D721Med (cell line): ENCODE data around the gene MMP24.

Experiments
- DNase-seq: peaks from one replicate; pipeline ENCODE4 v3.0.0; 2011; ENCODE audit warnings: low spot score; ENCODE audit not compliant: insufficient read length
- FAIRE-seq: peaks from 2 replicates; lab custom pipeline; 2011; peaks lifted over from hg19 to GRCh38; lab: Jason Lieb, UNC
- TF ChIP-seq, protein P1 (sequence below): IDR thresholded peaks from 2 replicates; pipeline ENCODE4 v1.5.1; 2012; ENCODE audit warnings: mild to moderate bottlenecking, control low read depth; ENCODE audit not compliant: insufficient read depth; ENCODE audit errors: missing control alignments

MMP24 gene

DNA sequence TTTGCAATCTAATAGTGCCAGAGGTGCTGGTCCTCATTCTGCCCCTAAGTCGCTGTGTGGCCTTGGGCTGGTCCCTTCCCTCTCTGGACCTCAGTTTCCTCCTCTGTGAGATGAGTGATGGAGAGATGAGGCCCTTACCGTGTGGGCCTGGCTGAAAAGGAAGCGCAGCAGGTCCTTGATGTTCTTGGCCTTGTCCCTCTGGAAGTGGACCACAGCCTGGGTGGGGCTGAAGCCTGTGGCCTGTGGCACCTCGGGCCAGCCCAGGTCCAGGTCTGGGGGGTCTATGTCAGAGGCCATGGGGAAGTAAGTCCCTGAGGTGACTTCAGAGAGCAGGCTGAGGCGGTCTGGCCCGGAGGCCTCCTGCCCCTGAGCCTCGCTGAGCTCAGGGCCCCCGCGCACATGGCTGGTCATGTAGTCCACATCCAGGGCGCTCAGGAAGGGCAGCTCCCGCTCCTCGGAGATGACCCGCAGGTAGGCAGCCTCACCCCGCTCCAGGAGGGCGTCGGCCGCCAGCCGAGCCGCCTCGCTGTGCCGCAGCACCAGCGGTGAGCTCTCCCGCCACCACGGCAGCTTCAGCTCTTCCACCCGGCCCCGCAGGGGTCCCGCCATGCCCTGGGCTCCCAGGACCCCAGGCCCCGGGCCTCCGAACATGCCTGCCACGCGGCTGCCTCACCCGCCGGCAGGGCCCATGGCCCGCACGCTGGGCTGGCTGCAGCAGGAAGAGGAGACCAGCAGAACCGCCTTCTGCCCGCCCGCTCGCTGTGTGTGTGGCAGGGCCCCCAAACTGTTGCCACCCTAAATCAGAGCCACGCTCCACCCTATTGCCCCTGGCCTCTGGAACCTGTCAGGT is 65.4 kb downstream of the MMP24 start, which contains the start of gene FAM83C:
FAM83C (minus strand) TSS at position 772 of the 850 bp plus-strand sequence; CDS start at position 651, 121 bp downstream.
- FAIRE-seq (no peak), DNase-seq (no peak)
- TF ChIP-seq, protein P1, sequence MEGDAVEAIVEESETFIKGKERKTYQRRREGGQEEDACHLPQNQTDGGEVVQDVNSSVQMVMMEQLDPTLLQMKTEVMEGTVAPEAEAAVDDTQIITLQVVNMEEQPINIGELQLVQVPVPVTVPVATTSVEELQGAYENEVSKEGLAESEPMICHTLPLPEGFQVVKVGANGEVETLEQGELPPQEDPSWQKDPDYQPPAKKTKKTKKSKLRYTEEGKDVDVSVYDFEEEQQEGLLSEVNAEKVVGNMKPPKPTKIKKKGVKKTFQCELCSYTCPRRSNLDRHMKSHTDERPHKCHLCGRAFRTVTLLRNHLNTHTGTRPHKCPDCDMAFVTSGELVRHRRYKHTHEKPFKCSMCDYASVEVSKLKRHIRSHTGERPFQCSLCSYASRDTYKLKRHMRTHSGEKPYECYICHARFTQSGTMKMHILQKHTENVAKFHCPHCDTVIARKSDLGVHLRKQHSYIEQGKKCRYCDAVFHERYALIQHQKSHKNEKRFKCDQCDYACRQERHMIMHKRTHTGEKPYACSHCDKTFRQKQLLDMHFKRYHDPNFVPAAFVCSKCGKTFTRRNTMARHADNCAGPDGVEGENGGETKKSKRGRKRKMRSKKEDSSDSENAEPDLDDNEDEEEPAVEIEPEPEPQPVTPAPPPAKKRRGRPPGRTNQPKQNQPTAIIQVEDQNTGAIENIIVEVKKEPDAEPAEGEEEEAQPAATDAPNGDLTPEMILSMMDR = no peak

DNA sequence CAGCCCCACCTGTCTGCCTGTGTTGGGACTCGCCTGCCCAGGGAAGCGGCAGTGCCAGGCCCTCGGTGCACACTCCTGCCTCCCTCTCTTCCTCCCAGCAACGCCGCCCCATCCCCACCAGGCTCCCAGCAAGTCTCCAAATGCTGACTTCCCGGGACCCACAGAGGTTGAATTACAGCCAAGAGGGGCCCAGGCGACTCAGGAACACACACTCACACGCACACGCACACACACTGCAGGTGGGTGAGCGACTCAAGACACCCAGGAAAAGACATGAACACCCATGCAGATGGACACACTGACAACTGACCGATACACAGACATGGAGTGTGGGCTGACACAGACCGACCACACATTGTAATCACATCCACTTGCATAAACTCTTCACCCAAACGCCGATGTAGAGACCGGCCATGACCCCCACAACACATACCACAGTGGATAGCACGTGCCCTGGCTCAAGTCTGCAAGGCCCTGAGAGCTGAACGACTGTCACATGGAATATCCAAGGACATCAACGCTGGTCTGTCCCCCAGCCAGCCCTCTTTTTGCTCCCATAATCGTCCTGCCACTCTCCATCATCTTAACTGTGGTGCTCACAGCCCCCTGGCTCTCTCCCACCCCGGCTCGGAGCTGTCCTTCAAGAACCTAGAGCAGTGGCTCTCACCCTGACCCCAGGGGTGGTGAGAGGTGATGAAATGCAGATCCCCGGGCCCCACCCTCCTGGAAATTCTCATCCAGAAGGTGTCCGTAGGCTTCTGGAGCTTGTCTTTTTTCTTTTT is 66.2 kb downstream of the MMP24 start:
- TF ChIP-seq, protein P1 = no peak
- DNase-seq (no peak), FAIRE-seq (no peak)

DNA sequence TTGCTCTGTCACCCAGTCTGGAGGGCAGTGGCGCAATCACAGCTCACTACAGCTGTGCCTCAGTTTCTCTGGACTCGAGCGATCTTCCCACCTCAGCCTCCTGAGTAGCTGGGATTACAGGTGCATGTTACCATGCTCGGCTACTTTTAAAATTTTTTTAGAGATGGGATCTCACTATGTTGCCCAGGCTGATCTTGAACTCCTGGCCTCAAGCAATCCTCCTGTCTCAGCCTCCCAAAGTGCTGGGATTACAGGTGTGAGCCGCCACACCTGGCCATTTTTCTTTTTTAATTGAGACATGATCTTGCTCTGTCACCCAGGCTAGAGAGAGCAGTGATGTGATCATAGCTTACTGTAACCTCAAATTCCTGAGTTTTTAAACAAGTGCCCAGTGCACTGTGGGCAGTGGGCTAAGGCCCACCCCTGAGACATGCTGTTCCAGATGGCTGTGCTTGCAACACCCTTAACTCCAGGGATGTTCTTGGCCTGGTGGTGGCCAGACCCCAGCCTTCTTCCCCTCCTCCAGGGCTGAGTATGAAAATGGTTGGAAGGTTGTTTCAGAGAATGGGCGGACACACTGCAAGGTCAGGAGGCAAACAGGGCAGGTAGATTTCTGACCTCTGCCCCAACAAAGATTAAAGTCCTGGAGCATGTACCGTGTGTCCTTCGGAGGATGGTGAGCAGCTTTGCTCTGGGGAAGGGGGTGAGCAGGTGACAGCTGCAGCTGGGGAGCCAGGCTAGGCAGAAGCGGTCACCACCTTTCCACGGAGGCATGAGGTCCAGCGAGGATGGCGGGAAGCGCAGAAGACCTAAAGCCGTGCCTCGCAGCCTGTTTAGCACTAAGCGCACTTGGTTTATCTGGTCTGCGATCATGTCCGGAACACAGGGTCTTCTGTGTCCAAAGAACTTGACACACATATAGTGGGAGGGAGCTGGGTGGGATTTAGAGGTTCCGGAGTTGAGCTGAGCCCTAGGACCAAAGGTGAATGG is 67.1 kb downstream of the MMP24 start:
- FAIRE-seq (no peak), DNase-seq (no peak)
- TF ChIP-seq, protein P1 = no peak

DNA sequence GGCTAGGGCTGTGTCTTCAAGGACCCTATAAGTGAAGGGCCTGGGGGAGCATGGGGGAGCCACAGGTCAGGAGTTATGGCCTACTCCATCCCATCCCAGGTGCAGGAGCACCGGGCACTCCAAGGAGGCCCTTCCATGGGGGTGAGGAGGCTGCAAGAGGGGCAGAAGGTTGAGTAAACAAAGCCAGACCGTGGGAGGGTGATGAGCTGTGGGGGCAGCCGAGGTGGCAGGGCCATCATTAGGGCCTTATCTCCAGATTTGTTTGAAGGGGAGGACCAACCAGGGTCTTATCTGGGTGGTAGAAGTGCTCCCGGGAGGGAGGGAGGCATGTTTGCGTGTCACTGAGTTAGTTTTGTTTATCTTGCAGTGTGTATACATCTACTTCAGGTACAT is 67.8 kb downstream of the MMP24 start:
- DNase-seq (no peak), FAIRE-seq (no peak)
- TF ChIP-seq, protein P1 = no peak

DNA sequence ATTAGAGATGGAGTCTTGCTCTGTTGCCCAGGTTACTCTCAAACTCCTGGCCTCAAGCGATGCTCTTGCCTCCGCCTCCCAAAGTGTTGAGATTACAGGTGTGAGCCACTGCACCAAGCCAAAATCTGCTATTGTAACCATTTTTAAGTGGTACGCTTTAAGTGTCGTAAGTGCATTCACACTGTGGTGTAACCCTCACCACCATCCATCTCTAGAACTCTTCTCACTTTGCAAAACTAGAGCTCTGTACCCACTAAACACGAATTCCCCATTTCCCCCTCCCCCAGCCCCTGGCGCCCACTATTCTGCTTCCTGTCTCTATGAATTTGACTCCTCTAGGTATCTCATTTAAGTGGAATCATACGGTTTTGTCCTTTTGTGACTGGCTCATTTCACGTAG is 68.6 kb downstream of the MMP24 start:
- TF ChIP-seq, protein P1 = no peak
- DNase-seq = no peak
- FAIRE-seq = no peak

DNA sequence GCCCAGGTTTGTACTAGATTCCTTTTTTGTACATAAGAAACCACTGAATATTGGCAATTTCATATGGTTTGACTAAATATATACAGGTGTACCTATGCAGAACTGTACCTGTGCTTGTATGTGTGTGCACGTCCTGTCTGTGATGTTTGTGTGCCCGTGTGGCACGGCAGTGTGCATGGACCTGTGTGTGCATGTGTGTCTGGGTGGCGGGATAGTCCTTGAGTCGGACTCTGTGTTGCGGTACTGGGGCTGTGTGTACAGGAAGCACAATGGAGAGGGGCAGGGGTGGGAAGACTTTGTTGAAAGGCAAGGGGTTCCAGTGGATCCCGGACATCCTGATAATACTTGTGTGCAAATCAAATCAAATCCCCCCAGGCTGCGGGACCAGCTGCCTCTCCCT is 69.2 kb downstream of the MMP24 start:
- no peak for FAIRE-seq
- no peak for DNase-seq
- TF ChIP-seq, protein P1 = no peak
